CD4-positive, alpha-beta T cell treated with Interleukin-12 subunit alpha and Interleukin-12 subunit beta, for 1 hour (primary cell): ENCODE measurements around the gene QSER1.
"Not testable (repeated sequence)": the region's sequence is repeated elsewhere in the genome, so short reads cannot be mapped to it uniquely, and the experiment has no call there.

Experiments used
- DNase-seq: peaks from one replicate; pipeline ENCODE4 v3.0.0-alpha.2; 2020

Gene QSER1

DNA sequence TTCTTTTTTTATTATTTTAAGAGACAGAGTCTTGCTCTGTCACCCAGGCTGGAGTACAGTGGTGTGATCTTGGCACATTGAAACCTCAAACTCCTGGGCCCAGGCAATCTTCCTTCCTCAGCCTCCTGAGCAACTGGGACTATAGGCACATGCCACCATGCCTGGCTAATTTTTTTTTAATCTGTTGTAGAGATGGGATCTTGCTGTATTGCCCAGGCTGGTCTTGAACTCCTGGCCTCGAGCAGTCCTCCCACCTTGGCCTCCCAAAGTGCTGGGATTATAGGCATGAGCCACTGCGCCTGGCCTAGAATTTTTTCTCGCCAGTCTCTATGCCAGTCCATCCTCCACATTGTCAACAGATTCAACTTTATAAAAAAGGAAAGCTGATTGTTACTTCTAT, 44.7 kb downstream of the QSER1 start:
- not testable (repeated sequence) for DNase-seq

DNA sequence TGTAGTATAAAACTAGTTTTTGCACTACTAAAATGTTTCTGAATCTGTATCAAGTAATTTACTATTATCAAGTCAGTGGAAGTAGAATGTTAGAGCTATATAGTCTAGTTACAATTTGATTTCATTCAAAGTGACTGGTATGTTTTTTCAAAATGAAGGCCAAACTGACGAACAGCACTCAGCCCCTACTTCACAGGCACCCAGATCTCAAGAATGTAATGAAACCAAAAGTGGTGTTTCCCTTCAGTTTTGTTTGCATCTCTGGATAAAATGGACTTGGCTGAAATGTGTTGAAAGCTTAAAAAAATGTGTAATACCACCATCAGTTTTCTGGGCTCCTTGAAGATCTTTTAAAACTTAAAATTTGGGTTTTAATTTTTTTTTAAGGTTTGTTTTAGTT, 46.4 kb downstream of the QSER1 start:
- no peak for DNase-seq

DNA sequence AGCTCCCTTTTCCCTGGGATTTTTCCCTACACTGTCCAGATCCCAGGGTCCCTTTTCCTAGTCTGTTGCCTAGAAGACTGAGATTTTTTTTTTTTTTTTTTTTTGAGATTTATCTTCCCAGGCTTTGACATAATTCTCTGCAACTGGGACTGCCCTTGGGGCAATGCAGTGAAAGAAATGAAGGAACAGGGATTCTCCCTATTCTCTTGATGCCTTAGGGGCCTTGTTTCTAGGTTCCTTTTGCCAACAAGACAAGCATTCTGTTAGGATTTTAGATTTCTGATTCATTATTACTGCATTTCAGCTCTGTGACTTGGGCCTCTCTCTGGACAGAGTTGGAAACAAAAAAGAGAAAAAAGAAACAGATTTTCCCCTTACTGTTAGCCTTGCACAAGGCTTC, 47.3 kb downstream of the QSER1 start:
- no peak for DNase-seq

DNA sequence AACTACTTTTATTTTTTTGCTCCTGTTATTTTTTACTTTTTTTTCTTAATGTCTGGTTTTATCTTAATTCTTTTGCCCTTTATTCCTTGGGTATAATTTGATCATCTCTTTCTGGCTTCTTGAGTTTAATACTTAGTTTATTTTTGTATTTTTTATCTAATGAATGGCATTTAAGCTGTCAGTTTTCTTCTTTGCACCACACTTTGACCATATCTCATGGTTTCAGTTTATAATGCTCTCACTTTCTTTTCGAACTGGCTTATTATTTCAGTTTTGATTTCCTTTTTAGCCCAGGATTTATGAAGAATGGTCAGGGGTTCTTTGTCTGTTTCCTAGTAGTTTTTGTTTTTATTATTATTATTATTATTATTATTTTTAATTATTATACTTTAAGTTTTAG, 48.3 kb downstream of the QSER1 start:
- DNase-seq = no peak

DNA sequence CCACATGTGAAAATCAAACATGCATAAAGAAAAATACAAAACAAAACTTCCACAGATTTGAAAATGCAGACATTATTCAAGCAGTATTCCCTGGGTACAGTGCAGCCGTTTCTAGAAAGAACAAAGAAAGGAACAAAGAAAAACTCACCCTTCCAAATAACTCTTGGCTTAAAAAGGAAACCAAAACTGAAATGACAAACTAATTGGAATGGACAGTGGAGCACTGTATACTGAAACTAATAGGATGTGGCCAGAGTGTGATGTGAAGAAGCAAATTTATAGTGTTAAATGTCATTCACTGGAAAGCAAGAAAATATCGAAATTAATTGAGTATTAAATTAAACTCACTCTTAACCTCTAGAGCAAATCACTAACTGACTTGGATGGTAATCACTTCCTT, 55.4 kb downstream of the QSER1 start:
- DNase-seq = no peak

DNA sequence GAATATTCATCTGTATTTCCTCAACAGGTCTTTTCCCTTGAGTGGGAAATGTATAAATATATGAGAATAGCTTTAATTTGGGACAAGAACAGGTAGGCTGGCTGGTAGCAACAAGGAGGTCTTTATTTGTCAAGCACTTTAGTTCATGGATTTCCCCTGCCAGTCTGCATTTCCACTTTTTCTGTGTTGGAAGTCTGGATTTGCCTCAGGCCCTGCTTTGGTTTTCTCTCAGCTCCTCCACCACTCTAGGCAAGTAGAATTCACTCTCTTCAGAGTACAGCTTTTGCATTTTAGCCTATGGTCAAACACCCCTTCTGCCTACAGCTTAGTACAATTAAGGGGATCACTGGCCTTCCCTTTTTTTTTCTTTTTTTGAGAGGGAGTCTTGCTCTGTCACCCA, 57.1 kb downstream of the QSER1 start:
- DNase-seq = no peak

DNA sequence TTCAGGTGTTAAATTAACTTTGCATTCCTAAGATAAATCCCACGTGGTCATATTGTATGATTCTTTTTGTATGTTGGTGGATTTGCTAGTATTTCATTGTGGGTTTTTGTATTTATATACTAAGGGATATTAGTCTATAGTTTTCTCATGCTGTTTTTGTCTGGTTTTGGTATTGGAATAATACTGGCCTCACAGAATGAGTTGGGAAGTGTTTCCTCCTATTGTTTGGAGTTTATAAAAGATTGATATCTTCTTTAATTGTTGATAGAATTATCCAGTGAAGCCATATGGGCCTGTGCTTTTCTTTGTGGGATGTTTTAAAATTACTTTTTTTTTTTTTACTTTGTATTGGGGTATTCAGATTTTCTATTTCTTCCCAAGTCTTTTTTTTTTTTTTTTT, 59.8 kb downstream of the QSER1 start:
- DNase-seq = no peak

DNA sequence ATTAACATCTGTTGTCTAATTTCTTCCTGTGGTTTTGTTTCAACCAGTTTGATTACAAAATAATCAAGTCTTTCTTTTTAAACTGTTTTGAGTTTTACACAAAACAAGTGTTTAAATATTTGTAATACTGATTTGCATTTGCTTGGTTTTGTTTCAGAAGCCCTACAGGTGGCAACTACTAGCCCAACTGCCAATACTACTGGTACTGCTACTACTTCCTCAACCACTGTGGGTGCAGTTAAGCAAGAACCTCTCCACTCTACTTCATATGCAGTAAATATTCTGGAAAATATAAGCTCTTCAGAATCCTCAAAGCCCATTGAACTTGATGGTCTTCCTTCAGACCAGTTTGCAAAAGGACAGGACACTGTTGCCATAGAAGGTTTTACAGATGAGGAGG, 61.1 kb downstream of the QSER1 start:
- no peak for DNase-seq

DNA sequence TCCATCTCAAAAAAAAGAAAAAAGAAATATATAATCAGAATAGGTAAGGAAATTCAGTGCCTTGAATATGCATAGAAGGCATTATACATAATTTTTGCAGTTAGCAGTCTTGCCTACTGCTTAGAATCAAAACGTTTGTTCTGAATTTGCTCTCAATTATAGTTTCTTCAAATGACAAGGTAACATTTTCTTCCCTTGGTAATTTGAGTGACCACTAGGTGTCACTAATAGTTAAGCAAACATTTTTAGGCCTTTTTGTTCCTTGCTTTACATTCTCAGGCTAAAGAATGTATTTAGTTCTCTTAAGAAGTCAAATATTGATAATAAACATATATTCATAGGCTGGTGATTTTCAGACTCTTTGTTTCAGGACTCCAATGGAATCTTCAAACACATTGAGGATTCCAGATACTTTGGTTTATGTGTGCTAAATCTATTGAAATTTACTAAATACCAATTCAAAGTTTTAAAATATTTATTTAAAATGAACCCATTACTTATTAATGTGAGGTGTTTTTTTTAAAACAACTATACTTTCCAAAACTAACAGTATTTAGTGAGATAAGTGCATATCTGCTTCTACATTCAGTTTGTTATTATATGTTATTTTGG, 68.0 kb downstream of the QSER1 start:
- DNase-seq = peak; percentile 62

DNA sequence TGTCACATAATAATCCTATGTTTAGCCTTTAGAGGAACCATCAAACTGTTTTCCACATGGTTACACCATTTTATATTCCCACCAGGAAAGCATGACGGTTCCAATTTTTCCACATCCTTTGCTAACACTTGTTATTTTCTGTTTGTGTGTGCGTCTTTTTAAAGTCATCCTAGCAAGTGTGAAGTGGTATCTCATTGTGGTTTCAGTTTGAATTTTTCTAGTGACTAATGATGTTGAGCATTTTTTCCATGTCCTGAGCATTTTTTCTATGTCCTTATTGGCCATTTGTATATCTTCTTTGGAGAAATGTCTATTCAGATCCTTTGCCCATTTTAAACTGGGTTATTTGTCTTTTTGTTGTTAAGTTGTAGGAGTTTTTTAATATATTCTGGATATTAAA, 69.4 kb downstream of the QSER1 start:
- no peak for DNase-seq

DNA sequence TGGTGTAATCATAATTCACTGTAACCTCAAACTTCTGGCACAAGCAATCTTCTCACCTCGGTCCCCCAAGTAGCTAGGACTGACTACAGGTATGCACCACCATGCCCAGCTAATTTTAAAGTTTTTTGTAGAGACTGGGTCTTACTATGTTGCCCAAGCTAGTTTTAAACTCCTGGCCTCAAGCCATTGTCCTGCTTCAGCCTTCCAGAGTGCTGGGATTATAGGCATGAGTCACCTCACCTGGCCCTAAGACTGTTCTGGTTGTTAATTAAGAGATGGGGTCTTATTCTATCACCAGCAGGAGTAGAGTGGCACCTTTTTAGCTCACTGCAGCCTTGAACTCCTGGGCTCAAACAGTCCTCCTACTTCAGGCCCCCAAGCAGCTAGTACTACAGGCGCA, 71.1 kb downstream of the QSER1 start:
- no peak for DNase-seq

DNA sequence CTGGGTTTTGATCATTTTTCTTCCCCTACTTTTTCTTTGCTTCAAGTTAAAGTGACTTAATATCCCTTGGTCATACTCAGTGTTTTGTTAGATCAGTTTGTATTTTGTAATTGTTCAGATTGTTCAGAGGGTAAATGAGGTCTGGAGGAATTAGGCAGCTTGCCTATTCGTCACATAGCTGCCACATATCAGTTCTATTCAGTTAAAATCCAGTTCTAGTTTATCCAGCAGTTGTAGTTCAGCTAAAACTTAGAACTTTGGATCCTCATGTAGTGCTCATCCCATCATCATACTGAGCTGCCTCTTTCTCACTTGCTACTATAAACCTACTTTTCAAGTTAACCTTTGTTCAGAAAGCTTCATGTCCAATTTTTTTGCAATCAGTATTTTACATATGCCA, 75.9 kb downstream of the QSER1 start:
- DNase-seq = no peak

DNA sequence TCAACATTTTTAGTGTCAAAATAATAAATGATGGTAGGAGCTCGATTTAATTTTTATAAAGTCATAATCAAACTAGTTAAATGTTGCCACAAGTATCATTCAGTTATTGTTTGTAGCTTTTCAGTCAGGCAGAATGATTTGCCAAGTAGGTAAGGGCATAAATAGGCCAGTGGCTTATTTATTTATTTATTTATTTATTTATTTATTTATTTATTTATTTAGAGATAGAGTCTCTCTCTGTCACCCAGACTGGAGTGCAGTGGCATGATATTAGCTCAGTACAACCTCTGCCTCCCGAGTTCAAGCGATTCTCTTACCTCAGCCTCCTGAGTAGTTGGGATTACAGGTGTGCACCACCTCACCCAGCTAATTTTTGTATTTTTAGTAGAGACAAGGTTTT, 79.6 kb downstream of the QSER1 start:
- DNase-seq = not testable (repeated sequence)

DNA sequence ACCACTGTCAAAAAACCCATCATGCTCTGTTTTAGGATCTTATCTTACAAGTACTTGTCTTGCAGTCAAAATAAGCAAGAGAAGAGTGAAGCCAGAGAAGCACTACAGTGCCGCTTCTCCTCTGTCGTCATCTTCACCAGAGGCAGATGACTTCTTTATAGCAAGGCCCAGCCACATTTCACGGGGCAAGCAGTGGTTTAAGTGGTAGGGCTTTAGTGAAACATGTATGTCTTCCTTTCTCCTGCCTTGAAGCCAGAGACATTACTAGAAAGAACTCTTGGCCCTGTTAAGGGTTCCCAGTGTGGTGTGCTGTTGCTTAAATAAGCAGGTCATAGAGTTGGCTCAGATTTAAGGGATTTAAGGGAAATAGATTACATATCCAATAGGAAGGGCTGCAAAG, 80.2 kb downstream of the QSER1 start:
- DNase-seq = no peak

DNA sequence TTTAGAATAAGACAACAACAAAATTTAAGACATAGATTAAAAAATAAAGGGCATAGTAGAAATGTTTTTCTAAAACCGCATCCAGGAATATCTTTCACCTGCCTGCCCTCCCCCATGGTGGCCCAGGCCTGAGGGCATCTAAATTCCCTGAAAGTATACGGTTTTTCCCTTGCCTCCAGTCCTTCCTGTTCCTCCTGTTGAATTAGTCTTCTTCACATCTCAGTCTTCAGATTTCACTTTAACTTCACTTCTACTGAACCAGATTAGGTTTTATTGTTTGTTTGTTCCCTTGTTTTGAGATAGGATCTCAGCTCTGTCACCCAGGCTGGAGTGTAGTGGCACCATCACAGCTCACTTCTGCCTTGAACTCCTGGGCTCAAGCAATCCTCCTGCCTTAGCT, 90.0 kb downstream of the QSER1 start:
- no peak for DNase-seq

DNA sequence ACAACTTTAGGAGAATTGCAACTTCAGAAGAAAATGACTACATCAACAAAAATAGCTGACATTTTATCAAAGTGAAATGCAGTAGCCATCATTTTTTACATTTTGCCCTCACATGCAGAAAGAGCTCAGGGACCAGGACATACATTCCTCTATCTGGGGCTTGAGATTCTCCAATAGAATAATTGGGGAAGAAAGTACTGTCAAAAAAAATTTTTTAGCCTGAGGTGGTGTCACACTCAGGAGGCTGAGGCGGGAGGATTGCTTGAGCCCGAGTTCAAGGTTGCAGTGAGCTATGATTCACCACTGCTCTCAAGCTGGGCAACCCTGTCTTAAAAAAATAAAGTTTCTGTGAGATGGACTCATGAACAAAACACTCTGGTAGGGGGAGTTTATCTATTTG, 90.9 kb downstream of the QSER1 start:
- DNase-seq = no peak

DNA sequence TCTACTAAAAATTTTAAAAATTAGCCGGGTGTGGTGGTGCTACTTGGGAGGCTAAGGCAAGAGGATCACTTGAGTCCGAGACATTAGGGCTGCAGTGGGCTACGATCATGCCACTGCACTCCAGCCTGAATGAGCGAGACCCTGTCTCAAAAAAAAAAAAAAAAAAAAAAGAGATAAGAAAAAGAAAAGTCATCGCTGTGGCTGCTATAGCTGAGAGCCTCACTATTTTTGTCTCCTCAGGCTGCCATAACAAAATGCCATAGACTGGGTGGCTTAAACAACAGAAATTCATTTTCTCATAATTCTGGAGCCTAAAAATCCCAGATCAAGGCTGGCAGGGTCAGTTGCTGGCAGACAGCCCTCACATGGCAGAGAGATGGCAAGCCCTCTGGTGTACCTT, 93.0 kb downstream of the QSER1 start:
- DNase-seq = no peak

DNA sequence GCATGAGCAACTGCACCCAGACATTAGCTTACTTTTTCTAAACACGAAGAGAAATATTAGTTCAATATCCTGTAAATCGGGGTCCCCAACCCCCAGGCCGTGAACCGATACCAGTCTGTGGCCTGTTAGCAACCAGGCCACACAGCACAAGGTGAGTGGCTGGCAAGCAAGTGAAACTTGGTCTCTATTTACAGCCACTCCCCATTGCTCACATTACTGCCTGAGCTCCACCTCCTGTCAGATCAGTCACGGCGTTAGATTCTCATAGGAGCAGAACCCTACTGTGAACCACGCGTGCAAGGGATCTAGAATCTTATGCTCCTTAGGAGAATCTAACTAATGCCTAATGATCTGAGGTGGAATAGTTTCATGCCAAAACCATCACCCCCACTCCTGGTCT, 95.2 kb downstream of the QSER1 start:
- no peak for DNase-seq

DNA sequence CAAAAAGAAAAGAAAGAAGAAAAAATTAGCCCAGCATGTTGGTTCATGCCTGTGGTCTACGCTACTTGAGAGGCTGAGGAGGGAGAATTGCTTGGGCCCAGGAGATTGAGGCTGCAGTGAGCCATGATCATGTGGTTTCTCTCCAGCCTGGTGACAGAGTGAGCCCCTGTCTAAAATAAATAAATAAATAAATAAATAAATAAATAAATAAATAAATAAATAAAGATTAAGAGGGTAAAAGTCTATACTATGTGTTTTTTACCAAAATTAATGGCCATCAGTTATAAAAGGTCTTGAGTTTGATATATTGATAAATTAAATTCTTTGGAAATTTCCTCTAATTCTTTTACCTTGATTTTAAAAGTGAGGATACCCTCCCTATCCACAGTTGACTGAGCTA, 97.9 kb downstream of the QSER1 start:
- no peak for DNase-seq

DNA sequence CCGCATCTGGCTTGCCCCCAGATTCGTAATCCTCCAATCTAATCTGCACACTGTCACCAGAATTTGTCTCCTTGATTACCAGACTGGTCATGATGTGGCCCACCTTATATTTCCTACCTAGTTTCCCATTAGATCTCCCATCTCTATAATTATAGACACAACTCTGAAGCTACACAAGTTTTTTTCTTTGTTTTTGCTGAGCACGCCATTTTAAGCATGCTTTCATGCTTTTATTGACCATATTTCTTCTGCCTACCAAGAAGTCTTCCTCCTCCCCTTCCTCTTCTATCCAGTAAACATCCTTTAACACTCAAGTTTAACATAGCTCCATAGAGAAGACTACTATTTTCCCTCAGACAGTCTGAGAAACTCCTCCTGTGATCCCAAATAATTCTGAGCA, 98.8 kb downstream of the QSER1 start:
- no peak for DNase-seq

DNA sequence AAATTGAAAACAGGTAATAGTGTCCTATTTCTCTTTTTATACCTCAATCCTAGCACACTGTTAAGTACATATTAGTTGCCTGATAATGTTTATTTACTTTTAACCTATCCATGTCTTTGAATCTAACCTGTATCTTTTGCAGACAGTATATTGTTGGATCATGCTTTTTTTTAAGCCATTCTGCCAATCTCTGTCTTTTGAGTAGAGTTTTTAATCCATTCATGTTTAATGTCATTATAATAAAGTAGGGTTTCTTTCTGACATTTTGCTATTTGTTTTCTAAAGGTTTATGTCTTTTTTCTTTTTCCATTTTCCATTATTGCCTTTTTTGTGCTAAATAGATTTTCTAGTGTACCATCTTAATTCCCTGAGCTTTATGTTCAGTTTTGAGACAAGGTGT, 99.3 kb downstream of the QSER1 start:
- DNase-seq = no peak

DNA sequence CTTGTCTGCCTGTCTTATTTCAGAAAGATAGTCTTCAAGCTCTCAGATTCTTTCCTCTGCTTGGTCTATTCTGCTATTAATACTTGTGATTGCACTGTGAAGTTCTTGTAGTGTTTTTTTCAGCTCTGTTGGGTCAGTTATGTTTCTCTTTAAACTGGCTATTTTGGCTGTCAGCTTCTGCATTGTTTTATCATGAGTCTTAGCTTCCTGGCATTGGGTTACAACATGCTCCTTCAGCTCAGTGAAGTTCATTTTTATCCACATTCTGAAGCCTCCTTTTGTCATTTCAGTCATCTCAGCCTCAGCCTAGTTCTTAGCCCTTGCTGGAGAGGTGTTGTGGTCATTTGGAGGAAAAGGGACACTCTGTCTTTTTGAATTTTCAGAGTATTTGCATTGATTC, 107.6 kb downstream of the QSER1 start:
- no peak for DNase-seq

DNA sequence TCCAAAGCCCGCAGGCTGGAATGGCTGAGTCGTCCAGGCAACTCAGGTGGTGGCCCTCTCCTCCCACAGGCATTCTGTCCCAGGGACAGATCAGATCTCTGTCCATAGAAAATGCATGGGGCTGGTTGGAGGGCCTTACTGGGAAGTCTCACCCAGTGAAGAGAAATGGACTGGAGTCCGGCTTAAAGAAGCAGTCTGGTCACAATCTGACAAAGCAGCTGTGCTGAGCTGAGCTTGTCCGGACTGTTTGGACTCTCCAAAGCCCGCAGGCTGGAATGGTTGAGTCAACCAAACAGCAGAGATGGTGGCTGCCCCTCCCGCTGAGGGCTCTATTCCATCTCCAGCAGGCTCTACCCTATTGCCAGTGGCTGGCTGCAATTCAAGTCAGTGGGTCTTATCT, 108.7 kb downstream of the QSER1 start:
- no peak for DNase-seq

DNA sequence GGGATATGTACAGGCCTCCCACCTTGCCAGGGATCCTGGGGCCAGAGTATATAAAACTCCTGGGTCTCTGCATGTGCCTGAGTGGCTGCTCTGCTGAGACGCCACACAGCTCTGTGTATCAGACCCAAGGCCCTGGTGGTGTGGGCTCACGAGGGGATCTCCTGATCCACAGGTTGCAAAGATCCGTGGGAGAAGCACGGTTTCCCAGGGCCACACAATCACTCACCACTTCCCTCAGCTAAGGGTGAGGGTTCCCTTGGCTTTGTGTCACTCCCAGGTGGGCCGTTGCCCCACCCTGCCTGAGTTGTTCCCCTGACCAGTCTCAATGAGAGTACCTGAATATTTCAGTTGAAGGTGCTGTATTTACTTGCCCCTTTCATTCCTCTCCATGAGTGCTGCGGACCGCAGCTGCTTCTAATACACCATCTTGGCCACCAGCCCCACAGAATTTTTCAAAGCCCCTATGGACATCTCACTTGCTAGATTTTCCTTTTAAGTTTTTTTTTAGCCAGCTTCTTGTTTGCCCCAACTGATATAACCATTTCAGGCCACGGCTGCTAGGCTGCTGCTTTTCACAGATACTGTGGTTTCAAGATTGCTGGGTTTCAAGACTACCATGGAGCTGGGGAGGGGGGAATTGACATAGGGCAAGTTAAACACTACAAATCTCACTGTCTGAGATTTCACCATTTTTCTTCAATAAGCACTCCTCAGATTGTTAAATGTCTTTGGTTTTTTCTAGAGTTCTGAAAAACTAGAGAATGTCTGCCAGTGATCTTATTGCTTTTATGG, 109.3 kb downstream of the QSER1 start:
- DNase-seq = no peak

DNA sequence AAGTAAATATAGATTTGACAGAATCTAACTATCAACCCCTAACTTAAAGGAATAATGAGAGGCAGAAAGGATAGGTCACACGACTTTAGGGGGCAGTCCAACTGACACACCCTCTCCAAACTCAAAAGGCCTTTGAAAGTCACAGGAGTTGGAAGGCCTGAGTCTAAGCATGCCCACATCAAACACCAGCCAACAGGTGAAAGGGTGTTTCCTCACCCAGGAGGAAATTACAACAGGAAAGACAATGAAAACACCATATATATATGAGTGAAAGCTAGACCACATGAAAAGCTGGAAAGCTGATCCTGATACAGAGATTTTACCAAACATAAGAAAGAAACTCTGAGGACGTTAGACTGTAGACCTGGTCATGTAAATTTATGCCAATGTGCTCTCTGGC, 112.6 kb downstream of the QSER1 start:
- peak; percentile 43 for DNase-seq
